HFF-Myc (cell line): Measurements from ENCODE around the gene DSP.

Experiments used
- DNase-seq: peaks from one replicate; pipeline ENCODE4 v3.0.0-alpha.2; 2011; ENCODE audit warnings: low read depth; ENCODE audit errors: extremely low read depth
- H3K4me3 ChIP-seq: replicated peaks from 2 replicates; pipeline ENCODE4 v1.5.1; 2011; ENCODE audit warnings: low read depth, mild to moderate bottlenecking, control low read depth, low read length
- CTCF ChIP-seq: IDR thresholded peaks from 2 replicates; pipeline ENCODE4 v1.5.1; 2012; ENCODE audit warnings: mild to moderate bottlenecking, low read depth, low read length, control low read depth; ENCODE audit errors: missing control alignments

Gene DSP

GRCh38 chr6:7632501-7633290, 91.2 kb downstream of the DSP start:
- no peak overlapping the region for H3K4me3 ChIP-seq
- TF ChIP-seq CTCF: no peak
- no peak for DNase-seq

- no peak for DNase-seq
- TF ChIP-seq CTCF: no peak
- no peak overlapping the region for H3K4me3 ChIP-seq
These were observed 91.9 kb downstream of the DSP start for GRCh38 chr6:7633361-7633760.

GRCh38 chr6:7636151-7636550, 94.7 kb downstream of the DSP start:
- H3K4me3 ChIP-seq: no peak overlapping the region
- no peak for TF ChIP-seq CTCF
- no peak for DNase-seq
